ENCODE data around the gene CHRNB4. TPM values are rescaled to one million over a fixed set of nuclear protein-coding genes. Genes with fewer than 3 reads are reported as not detected.

Gene CHRNB4
- total and polyA plus RNA-seq, 10 donors, result 0.07 to 1.1 (median 0.26) TPM

DNA sequence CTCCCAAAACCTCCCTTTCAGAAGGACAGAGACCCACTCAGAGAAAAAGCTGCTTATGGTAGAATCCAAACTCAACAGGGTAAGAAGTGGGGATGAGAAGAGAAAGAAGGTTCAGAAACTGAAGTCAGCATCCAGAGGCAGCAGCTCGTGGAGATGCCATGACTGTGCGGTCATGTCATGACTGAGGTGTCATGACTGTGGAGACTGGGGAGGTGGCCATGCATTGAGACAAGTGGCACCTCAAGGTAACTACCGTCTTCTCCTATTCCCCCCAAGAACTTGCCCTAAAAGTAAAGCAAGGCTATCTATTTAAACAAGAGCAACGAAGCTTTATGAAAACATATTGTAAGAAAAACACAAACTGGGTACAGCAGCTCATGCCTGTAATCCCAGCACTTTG lies 35.3 kb downstream of the CHRNB4 start:
- TF ChIP-seq, protein P1, sequence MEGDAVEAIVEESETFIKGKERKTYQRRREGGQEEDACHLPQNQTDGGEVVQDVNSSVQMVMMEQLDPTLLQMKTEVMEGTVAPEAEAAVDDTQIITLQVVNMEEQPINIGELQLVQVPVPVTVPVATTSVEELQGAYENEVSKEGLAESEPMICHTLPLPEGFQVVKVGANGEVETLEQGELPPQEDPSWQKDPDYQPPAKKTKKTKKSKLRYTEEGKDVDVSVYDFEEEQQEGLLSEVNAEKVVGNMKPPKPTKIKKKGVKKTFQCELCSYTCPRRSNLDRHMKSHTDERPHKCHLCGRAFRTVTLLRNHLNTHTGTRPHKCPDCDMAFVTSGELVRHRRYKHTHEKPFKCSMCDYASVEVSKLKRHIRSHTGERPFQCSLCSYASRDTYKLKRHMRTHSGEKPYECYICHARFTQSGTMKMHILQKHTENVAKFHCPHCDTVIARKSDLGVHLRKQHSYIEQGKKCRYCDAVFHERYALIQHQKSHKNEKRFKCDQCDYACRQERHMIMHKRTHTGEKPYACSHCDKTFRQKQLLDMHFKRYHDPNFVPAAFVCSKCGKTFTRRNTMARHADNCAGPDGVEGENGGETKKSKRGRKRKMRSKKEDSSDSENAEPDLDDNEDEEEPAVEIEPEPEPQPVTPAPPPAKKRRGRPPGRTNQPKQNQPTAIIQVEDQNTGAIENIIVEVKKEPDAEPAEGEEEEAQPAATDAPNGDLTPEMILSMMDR (IDR thresholded peaks at IDR 0.05 in 8 of 11, conservative IDR thresholded peaks at IDR 0.05 in 3 of 11), result no peak
- no peak for TF ChIP-seq POLR2AphosphoS5 (IDR thresholded peaks at IDR 0.05)
- TF ChIP-seq POLR2A (IDR thresholded peaks at IDR 0.05), result no peak
- no peak for DNase-seq
- Histone ChIP-seq H3K27me3 (replicated peaks in 1 of 7) (peaks cover 0 to 45% (median 0%) of the 10 kb centered on the region in 7 donors), H3K4me1 (no peaks in the 10 kb centered on the region), H3K9me3 (no peaks in the 10 kb centered on the region), H3K4me3 (no peak overlapping the region), H3K36me3 (no peaks in the 10 kb centered on the region), H3K27ac (no peak overlapping the region)
- WGBS, 5 donors, result 77 to 86% (median 81%) methylated on average over 4 of the region's 4 CpGs
- intact Hi-C loops (cut with DNase I; ENCODE audit: low total_unique reads), result no loop called here

DNA sequence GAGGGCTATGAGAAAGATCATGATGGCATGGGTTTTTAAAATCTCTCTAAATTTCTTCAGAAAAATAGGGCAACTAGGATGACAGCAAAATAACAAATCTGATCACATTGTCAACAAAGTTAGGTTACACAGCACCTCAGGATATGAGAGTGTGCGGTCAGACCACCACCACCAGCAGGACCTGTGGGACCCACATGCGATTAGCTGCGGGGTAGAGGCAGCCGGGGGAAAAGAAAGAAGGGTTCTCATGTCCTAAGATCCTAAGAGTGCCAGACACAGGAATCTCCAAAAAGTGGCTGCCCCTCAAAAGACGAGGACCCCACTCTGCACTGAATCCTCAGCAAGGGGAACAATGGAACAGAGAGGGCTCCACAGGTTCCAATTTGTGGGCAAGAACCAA lies 35.8 kb downstream of the CHRNB4 start:
- Histone ChIP-seq H3K27me3 (replicated peaks in 1 of 7) (peaks cover 0 to 45% (median 0%) of the 10 kb centered on the region in 7 donors), H3K36me3 (no peaks in the 10 kb centered on the region), H3K9me3 (no peaks in the 10 kb centered on the region), H3K4me3 (no peak overlapping the region), H3K27ac (no peak overlapping the region), H3K4me1 (no peaks in the 10 kb centered on the region)
- DNase-seq, result no peak
- TF ChIP-seq POLR2AphosphoS5 (IDR thresholded peaks at IDR 0.05) (no peak), POLR2A (IDR thresholded peaks at IDR 0.05) (no peak)
- TF ChIP-seq, protein P1 (IDR thresholded peaks at IDR 0.05 in 8 of 11, conservative IDR thresholded peaks at IDR 0.05 in 3 of 11), result no peak
- intact Hi-C loops (cut with DNase I; ENCODE audit: low total_unique reads), result no loop called here
- WGBS, 5 donors, result 88 to 93% (median 92%) methylated on average over 5 of the region's 5 CpGs

DNA sequence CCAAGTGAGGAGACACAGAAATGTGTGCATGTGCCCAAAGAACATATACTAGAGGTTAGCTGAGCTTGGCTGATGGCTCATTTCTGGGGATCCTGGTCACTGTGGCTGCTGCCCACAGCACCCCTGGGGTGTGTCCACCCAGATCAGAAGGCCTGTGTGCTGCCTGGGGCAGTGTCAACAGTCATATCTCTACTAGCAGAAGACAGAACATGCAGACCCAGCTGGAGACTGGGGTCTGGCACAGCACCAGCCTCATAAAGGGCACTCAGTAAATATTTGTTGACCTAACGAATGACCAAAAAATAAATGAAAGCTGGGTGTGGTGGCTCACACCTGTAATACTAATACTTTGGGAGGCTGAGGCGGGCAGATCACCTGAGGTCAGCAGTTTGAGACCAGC lies 36.6 kb downstream of the CHRNB4 start:
- TF ChIP-seq, protein P1 (IDR thresholded peaks at IDR 0.05 in 8 of 11, conservative IDR thresholded peaks at IDR 0.05 in 3 of 11), result no peak
- TF ChIP-seq POLR2A (IDR thresholded peaks at IDR 0.05) (no peak), POLR2AphosphoS5 (IDR thresholded peaks at IDR 0.05) (no peak)
- H3K9me3 ChIP-seq, result no peaks in the 10 kb centered on the region

DNA sequence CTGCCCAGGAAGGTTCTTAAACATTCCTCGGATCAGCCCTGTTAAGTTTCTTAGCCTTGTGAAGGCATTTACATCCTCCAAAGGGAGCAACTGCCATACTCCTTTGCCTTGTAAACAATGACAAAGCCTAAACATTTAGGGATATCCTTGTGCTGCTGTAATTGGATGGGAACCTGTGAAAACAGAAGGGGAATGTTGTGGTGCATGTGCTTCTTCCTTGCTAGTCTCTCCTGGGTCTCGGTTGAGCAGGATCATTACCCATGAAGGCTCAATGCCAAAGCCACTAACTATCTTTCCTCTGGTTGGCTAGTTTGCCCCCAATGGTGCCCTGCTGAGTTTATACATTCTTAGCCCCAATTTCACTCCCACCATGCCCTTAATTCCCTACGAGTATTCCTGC lies 37.5 kb downstream of the CHRNB4 start:
- H3K9me3 ChIP-seq, result no peaks in the 10 kb centered on the region
- peaks cover 0 to 45% (median 0%) of the 10 kb centered on the region in 7 donors for H3K27me3 ChIP-seq (replicated peaks in 1 of 7)
- no peak for TF ChIP-seq POLR2AphosphoS5 (IDR thresholded peaks at IDR 0.05)
- TF ChIP-seq, protein P1 (IDR thresholded peaks at IDR 0.05 in 8 of 11, conservative IDR thresholded peaks at IDR 0.05 in 3 of 11), result no peak
- no peak for TF ChIP-seq POLR2A (IDR thresholded peaks at IDR 0.05)
- intact Hi-C loops (cut with DNase I; ENCODE audit: low total_unique reads), result no loop called here
- no peaks in the 10 kb centered on the region for H3K36me3 ChIP-seq
- H3K4me1 ChIP-seq, result no peaks in the 10 kb centered on the region
- no peak for DNase-seq
- no peak overlapping the region for H3K27ac ChIP-seq
- no peak overlapping the region for H3K4me3 ChIP-seq
- 70 to 84% (median 76%) methylated on average over 3 of the region's 3 CpGs for WGBS, 5 donors

More for the DNA sequence above, 36.6 kb downstream of the CHRNB4 start:
- DNase-seq, result no peak
- no peaks in the 10 kb centered on the region for H3K4me1 ChIP-seq
- WGBS, 5 donors, result 92 to 98% (median 93%) methylated on average over 2 of the region's 2 CpGs
- H3K27ac ChIP-seq, result no peak overlapping the region
- intact Hi-C loops (cut with DNase I; ENCODE audit: low total_unique reads), result no loop called here
- H3K27me3 ChIP-seq (replicated peaks in 1 of 7), result peaks cover 0 to 45% (median 0%) of the 10 kb centered on the region in 7 donors
- H3K4me3 ChIP-seq, result no peak overlapping the region
- no peaks in the 10 kb centered on the region for H3K36me3 ChIP-seq

All from spleen (tissue), 11 donors.